Endometrial microvascular endothelial cells (primary cell): ENCODE measurements around the gene COX6A1. TPM values are rescaled to one million over a fixed set of nuclear protein-coding genes. Genes with fewer than 3 reads are reported as not detected.
"Not testable (repeated sequence)": the region's sequence is repeated elsewhere in the genome, so short reads cannot be mapped to it uniquely, and the experiment has no call there.

Source experiments
- in situ Hi-C: cut with HindIII; loops from 2 replicates; pipeline ENCODE4 v1.10.0; 2017; ENCODE audit warnings: low sequenced_read_pairs, low pct_unique_long_range_greater_than_20kb; ENCODE audit errors: inconsistent ontology term
- total RNA-seq: library from RNA; depleted of rRNA; stranded (reverse); fragments of >200 nt; gene quantifications from one replicate; pipeline ENCODE4 v1.2.3, GENCODE V29; 2015; ENCODE audit errors: inconsistent ontology term

The COX6A1 gene
- total RNA-seq, 1 donor from 2014 or later = 571 TPM

GRCh38 chr12:120422892-120423456 lies 14.9 kb upstream of the COX6A1 start:
- in situ Hi-C loops = no loop called here

GRCh38 chr12:120425797-120426196 lies 12.1 kb upstream of the COX6A1 start:
- in situ Hi-C loops = no loop called here

- in situ Hi-C loops = no loop called here
Observed at GRCh38 chr12:120428597-120429229, 9.2 kb upstream of the COX6A1 start.

- in situ Hi-C loops = no loop called here
Observed at GRCh38 chr12:120429368-120429767, 8.5 kb upstream of the COX6A1 start.

GRCh38 chr12:120432772-120433525 lies 5.0 kb upstream of the COX6A1 start:
- in situ Hi-C loops = no loop called here

GRCh38 chr12:120438495-120439198 lies 734 bp downstream of the COX6A1 start:
- in situ Hi-C loops = no loop called here

- in situ Hi-C loops = no loop called here
Observed at GRCh38 chr12:120439646-120440247, 1.8 kb downstream of the COX6A1 start.

- in situ Hi-C loops = no loop called here
Observed at GRCh38 chr12:120444676-120445075, 6.8 kb downstream of the COX6A1 start.

GRCh38 chr12:120445911-120446843 lies 8.3 kb downstream of the COX6A1 start, which contains the start of the genes GATC and TRIAP1:
Gene GATC, plus strand, starts transcription at chr12:120446444. Its CDS starts 37 bp downstream, at chr12:120446481.
Gene TRIAP1, minus strand, starts transcription at chr12:120446384. Its CDS starts 12 bp downstream, at chr12:120446372.
- in situ Hi-C loops = no loop called here

- in situ Hi-C loops = not testable (repeated sequence)
Observed at GRCh38 chr12:120446844-120447178, 8.9 kb downstream of the COX6A1 start.

- in situ Hi-C loops = no loop called here
Observed at GRCh38 chr12:120447992-120448391, 10.1 kb downstream of the COX6A1 start.

GRCh38 chr12:120452524-120452923 lies 14.6 kb downstream of the COX6A1 start:
- in situ Hi-C loops = not testable (repeated sequence)

GRCh38 chr12:120453060-120453750 lies 15.3 kb downstream of the COX6A1 start:
- in situ Hi-C loops = no loop called here

GRCh38 chr12:120453977-120454376 lies 16.1 kb downstream of the COX6A1 start:
- in situ Hi-C loops = no loop called here

- in situ Hi-C loops = no loop called here
Observed at GRCh38 chr12:120455302-120455701, 17.4 kb downstream of the COX6A1 start.

GRCh38 chr12:120457133-120457532 lies 19.2 kb downstream of the COX6A1 start:
- in situ Hi-C loops = no loop called here

- in situ Hi-C loops = no loop called here
Observed at GRCh38 chr12:120460157-120460556, 22.2 kb downstream of the COX6A1 start.
